Breast epithelium (tissue), 4 donors: Measurements from ENCODE around the gene PLPP1. TPM values are rescaled to one million over a fixed set of nuclear protein-coding genes. Genes with fewer than 3 reads are reported as not detected.

ENCODE experiments used
- DNase-seq, 2 donors: peaks; one replicate each; pipeline ENCODE4 v3.0.0-alpha.2; 2019; ENCODE audit warnings: low spot score in 2 of 2
- H3K27ac ChIP-seq, 2 donors: fragments of 200-600 bp; sonication (generic) in 1 of 2; one replicate each; pipeline ENCODE4 v1.5.1; 2016 to 2019; ENCODE audit warnings: mild to moderate bottlenecking in 1 of 2
- H3K27me3 ChIP-seq, 2 donors: fragments of 200-600 bp; sonication (generic) in 1 of 2; one replicate each; pipeline versions ENCODE4 v1.5.1 to v1.6.0; 2017 to 2019; ENCODE audit warnings: control low read depth in 1 of 2, mild to moderate bottlenecking in 1 of 2
- H3K36me3 ChIP-seq: fragments of 200-600 bp; one replicate; pipeline ENCODE4 v1.5.1; 2019
- H3K4me1 ChIP-seq, 2 donors: fragments of 200-600 bp; sonication (generic); one replicate each; pipeline ENCODE4 v1.5.1; 2016 to 2019; ENCODE audit warnings: control low read depth in 1 of 2
- H3K4me3 ChIP-seq, 3 donors: fragments of 200-600 bp; sonication (generic); 1 replicate in 2 of 3; 2 replicates in 1 of 3; pipeline ENCODE4 v1.5.1; 2016 to 2019; ENCODE audit warnings: mild to moderate bottlenecking in 3 of 3, moderate library complexity in 2 of 3
- H3K9me3 ChIP-seq, 2 donors: fragments of 200-600 bp; sonication (generic) in 1 of 2; one replicate each; pipeline ENCODE4 v1.5.1; 2016 to 2019; ENCODE audit warnings: control low read depth in 1 of 2
- CTCF ChIP-seq, 3 donors: fragments of 450-650 bp; IDR thresholded peaks; one replicate each; pipeline ENCODE4 v1.5.1; 2016 to 2017; ENCODE audit warnings: antibody characterized with exemption in 3 of 3, mild to moderate bottlenecking in 3 of 3, moderate library complexity in 3 of 3
- POLR2A ChIP-seq: fragments of 450-650 bp; IDR thresholded peaks from one replicate; pipeline ENCODE4 v1.6.1; 2016; ENCODE audit warnings: antibody characterized with exemption, mild to moderate bottlenecking, moderate library complexity
- POLR2AphosphoS5 ChIP-seq, 3 donors: sonication (generic); formaldehyde crosslinking; IDR thresholded peaks; one replicate each; pipeline ENCODE4 v1.6.1; 2017; ENCODE audit warnings: antibody characterized with exemption in 3 of 3
- intact Hi-C: fragments of 100-400 bp; cut with DNase I; formaldehyde crosslinking; loops from one replicate; pipeline ENCODE4 v1.15.1; 2023; ENCODE audit warnings: low total_unique reads
- total RNA-seq, 3 donors: library from RNA; depleted of rRNA; stranded (reverse); fragments of >200 nt; gene quantifications; one replicate each; pipeline ENCODE4 v1.1.0, GENCODE V29; 2016

PLPP1 gene
- total RNA-seq, 3 donors from 2014 or later = 177 to 339 (median 237) TPM

GRCh38 chr5:55558484-55558883 is 23.7 kb upstream of the PLPP1 start:
- Histone ChIP-seq H3K36me3 (no peaks in the 10 kb centered on the region), H3K27ac (no peak overlapping the region), H3K9me3 (no peaks in the 10 kb centered on the region), H3K4me1 (no peaks in the 10 kb centered on the region), H3K27me3 (no peaks in the 10 kb centered on the region), H3K4me3 (no peak overlapping the region)
- intact Hi-C loops = no loop called here
- no peak for TF ChIP-seq CTCF (IDR thresholded peaks at IDR 0.05)
- no peak for TF ChIP-seq POLR2AphosphoS5 (IDR thresholded peaks at IDR 0.05)
- TF ChIP-seq POLR2A = no peak
- DNase-seq = no peak

GRCh38 chr5:55557123-55557522 is 22.4 kb upstream of the PLPP1 start:
- Histone ChIP-seq H3K4me1 (no peaks in the 10 kb centered on the region), H3K9me3 (no peaks in the 10 kb centered on the region), H3K36me3 (no peaks in the 10 kb centered on the region), H3K27ac (no peak overlapping the region), H3K4me3 (no peak overlapping the region), H3K27me3 (no peaks in the 10 kb centered on the region)
- intact Hi-C loops = no loop called here
- no peak for DNase-seq
- no peak for TF ChIP-seq POLR2AphosphoS5 (IDR thresholded peaks at IDR 0.05)
- TF ChIP-seq CTCF (IDR thresholded peaks at IDR 0.05) = no peak
- TF ChIP-seq POLR2A = no peak

DNA sequence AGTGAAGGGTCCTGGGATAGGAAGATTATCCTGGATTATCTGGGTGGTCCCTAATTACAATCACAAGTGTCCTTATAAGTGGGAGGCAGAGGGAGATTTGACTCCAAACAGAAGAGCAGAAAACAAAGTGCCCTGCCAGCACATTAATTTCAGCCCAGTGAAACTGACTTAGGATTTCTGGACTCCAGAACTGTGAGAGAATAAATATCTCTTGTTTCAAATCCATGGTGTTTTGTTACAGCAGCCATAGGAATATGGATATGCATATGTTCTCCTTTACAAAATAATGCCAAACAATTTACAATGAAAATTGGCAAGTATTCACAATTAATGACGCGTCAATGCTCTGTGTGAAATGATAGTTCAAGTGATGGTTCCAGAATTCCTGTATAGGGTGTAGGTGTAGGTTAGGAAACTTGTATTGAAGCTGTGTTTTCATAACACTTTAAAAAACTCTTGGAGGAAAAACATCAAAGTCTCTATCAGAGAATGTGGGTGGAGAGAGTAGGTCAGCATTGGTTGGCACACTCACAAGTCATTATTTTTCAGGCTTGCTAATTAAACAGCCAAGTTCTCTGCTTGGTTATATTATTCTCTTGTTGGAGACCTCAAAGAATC is 19.9 kb upstream of the PLPP1 start:
- no peak overlapping the region for H3K4me3 ChIP-seq
- H3K36me3 ChIP-seq = no peaks in the 10 kb centered on the region
- no peaks in the 10 kb centered on the region for H3K4me1 ChIP-seq
- peak overlapping the region; percentile 10 to 65 for H3K27ac ChIP-seq
- intact Hi-C loops = no loop called here
- no peaks in the 10 kb centered on the region for H3K9me3 ChIP-seq
- no peak for DNase-seq
- TF ChIP-seq POLR2A (no peak), CTCF (IDR thresholded peaks at IDR 0.05) (no peak), POLR2AphosphoS5 (IDR thresholded peaks at IDR 0.05) (no peak)
- H3K27me3 ChIP-seq = no peaks in the 10 kb centered on the region

- Histone ChIP-seq H3K27ac (peak overlapping the region; percentile 23 to 29), H3K4me3 (no peak overlapping the region), H3K36me3 (no peaks in the 10 kb centered on the region), H3K4me1 (no peaks in the 10 kb centered on the region), H3K27me3 (no peaks in the 10 kb centered on the region), H3K9me3 (no peaks in the 10 kb centered on the region)
- no peak for DNase-seq
- TF ChIP-seq POLR2A (no peak), POLR2AphosphoS5 (IDR thresholded peaks at IDR 0.05) (no peak), CTCF (IDR thresholded peaks at IDR 0.05) (no peak)
- intact Hi-C loops = no loop called here
These were observed 17.1 kb upstream of the PLPP1 start for GRCh38 chr5:55551904-55552303.

DNA sequence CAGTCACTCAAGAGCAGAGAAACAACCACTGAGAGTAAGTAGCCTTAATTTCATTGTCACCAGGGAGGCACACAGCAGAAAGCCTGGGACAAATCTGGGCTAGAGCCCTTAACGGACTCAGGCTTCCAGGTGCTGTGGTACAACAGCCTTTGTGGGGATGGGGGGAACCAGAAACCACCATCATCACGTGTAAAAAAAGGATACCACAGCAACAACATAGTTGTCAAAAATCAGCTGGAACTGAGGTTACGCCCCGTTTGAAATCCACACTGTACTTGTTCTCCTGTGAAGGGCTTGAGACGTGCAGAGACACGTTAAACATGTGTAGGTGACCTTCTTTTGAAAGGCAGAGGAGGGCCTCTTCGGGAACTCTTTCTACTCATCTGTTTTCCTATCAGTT is 16.6 kb upstream of the PLPP1 start:
- intact Hi-C loops = no loop called here
- no peaks in the 10 kb centered on the region for H3K4me1 ChIP-seq

More for the DNA sequence above, 16.6 kb upstream of the PLPP1 start:
- H3K4me3 ChIP-seq = no peak overlapping the region
- no peaks in the 10 kb centered on the region for H3K36me3 ChIP-seq
- TF ChIP-seq CTCF (IDR thresholded peaks at IDR 0.05) (no peak), POLR2AphosphoS5 (IDR thresholded peaks at IDR 0.05) (no peak), POLR2A (no peak)
- no peaks in the 10 kb centered on the region for H3K9me3 ChIP-seq
- DNase-seq = no peak
- H3K27ac ChIP-seq = peak overlapping the region; percentile 29 to 40
- H3K27me3 ChIP-seq = no peaks in the 10 kb centered on the region
